Activated T-cell treated with anti-CD3 and anti-CD28 coated beads, Interleukin-2, amount 50 U/mL, for 24 hours (primary cell): ENCODE data around the gene RNASEH2B.

Source experiments
- DNase-seq: peaks from one replicate; pipeline ENCODE4 v3.0.0-alpha.2; 2020
- H3K27ac Mint-ChIP-seq: 2 replicates; pipeline ENCODE4 v1.8.0; 2020; ENCODE audit warnings: mild to moderate bottlenecking, mixed read lengths
- H3K27me3 Mint-ChIP-seq: 2 replicates; pipeline ENCODE4 v1.8.0; 2020; ENCODE audit warnings: mixed read lengths
- H3K36me3 Mint-ChIP-seq: 2 replicates; pipeline ENCODE4 v1.8.0; 2020; ENCODE audit warnings: low read depth, mixed read lengths
- H3K4me1 Mint-ChIP-seq: 2 replicates; pipeline ENCODE4 v1.8.0; 2020; ENCODE audit warnings: low read depth, mixed read lengths
- H3K4me3 Mint-ChIP-seq: 2 replicates; pipeline ENCODE4 v1.8.0; 2020; ENCODE audit warnings: mild to moderate bottlenecking, moderate library complexity, mixed read lengths
- H3K9me3 Mint-ChIP-seq: 2 replicates; pipeline ENCODE4 v1.8.0; 2020; ENCODE audit warnings: mixed read lengths

The RNASEH2B gene

GRCh38 chr13:51004111-51004865 lies 94.7 kb downstream of the RNASEH2B start:
- H3K36me3 Mint-ChIP-seq = no peaks in the 10 kb centered on the region
- DNase-seq = no peak
- no peaks in the 10 kb centered on the region for H3K4me1 Mint-ChIP-seq
- H3K27ac Mint-ChIP-seq = no peak overlapping the region
- no peak overlapping the region for H3K4me3 Mint-ChIP-seq
- peaks cover 16% of the 10 kb centered on the region for H3K27me3 Mint-ChIP-seq
- no peaks in the 10 kb centered on the region for H3K9me3 Mint-ChIP-seq

- no peaks in the 10 kb centered on the region for H3K36me3 Mint-ChIP-seq
- H3K27me3 Mint-ChIP-seq = peaks cover 16% of the 10 kb centered on the region
- DNase-seq = no peak
- no peaks in the 10 kb centered on the region for H3K9me3 Mint-ChIP-seq
- no peak overlapping the region for H3K27ac Mint-ChIP-seq
- no peak overlapping the region for H3K4me3 Mint-ChIP-seq
- H3K4me1 Mint-ChIP-seq = no peaks in the 10 kb centered on the region
Measured at GRCh38 chr13:51004918-51005460, 95.4 kb downstream of the RNASEH2B start.

GRCh38 chr13:51005566-51005965 lies 96.0 kb downstream of the RNASEH2B start:
- H3K4me1 Mint-ChIP-seq = no peaks in the 10 kb centered on the region
- no peaks in the 10 kb centered on the region for H3K36me3 Mint-ChIP-seq
- H3K27ac Mint-ChIP-seq = no peak overlapping the region
- no peak overlapping the region for H3K4me3 Mint-ChIP-seq
- H3K9me3 Mint-ChIP-seq = no peaks in the 10 kb centered on the region
- DNase-seq = no peak
- peaks cover 16% of the 10 kb centered on the region for H3K27me3 Mint-ChIP-seq
